Endothelial cell of umbilical vein (primary cell): ENCODE measurements around the gene LRP3. TPM values are rescaled to one million over a fixed set of nuclear protein-coding genes. Genes with fewer than 3 reads are reported as not detected.
A peak's percentile ranks its signal among the peaks of the same experiment; 100 is the strongest.

ENCODE experiments used
- BruUV-seq: library from RNA; stranded (reverse); fragments of 400-500 nt; replicated peaks from 2 replicates; lab custom pipeline; 2021; lab: Mats Ljungman, UMichigan
- CTCF ChIA-PET: fragments of 300-600, 350-600 bp; sonication (Branson Sonifier 250); formaldehyde crosslinking; loops from one replicate; lab custom pipeline; 2021; ENCODE audit warnings: antibody characterized with exemption, inconsistent platforms; lab: Charles Lee
- POLR2A ChIA-PET: fragments of 300-600, 350-600 bp; sonication (Branson Sonifier 250); formaldehyde crosslinking; loops from one replicate; lab custom pipeline; 2021; ENCODE audit warnings: antibody characterized with exemption, inconsistent platforms; lab: Charles Lee
- DNase-seq: peaks from one replicate; pipeline ENCODE4 v3.0.0-alpha.2; 2011; ENCODE audit warnings: low read depth, low spot score
- FAIRE-seq: peaks from 2 replicates; lab custom pipeline; 2011; peaks lifted over from hg19 to GRCh38; lab: Jason Lieb, UNC
- H2AFZ ChIP-seq: 2 replicates; pipeline ENCODE4 v1.6.0; 2012; ENCODE audit warnings: low read depth, low read length, control low read depth, inconsistent platforms
- H3K27ac ChIP-seq: 2 replicates; pipeline ENCODE4 v1.5.1; 2011; ENCODE audit warnings: low read depth, mild to moderate bottlenecking, control low read depth, low read length, moderate library complexity; ENCODE audit not compliant: insufficient read depth
- H3K27me3 ChIP-seq, 2 experiments: 2 replicates each; pipeline versions ENCODE4 v1.6.0 to v1.6.1; 2011; ENCODE audit warnings: low read length in 2 of 2, mixed read lengths in 1 of 2; ENCODE audit not compliant: control insufficient read depth in 2 of 2, insufficient read depth in 2 of 2
- H3K36me3 ChIP-seq, 2 experiments: 2 replicates in 1 of 2; 3 replicates in 1 of 2; pipeline ENCODE4 v1.5.1; 2011; ENCODE audit warnings: low read length in 2 of 2, mild to moderate bottlenecking in 1 of 2, moderate library complexity in 1 of 2; ENCODE audit not compliant: control insufficient read depth in 2 of 2, insufficient read depth in 2 of 2; ENCODE audit errors: extremely low read depth in 1 of 2
- H3K4me1 ChIP-seq: 3 replicates; pipeline ENCODE4 v1.5.1; 2011; ENCODE audit warnings: mild to moderate bottlenecking, low read length; ENCODE audit not compliant: control insufficient read depth, insufficient read depth; ENCODE audit errors: extremely low read depth
- H3K4me2 ChIP-seq: 2 replicates; pipeline ENCODE4 v1.6.1; 2011; ENCODE audit warnings: low read length, control low read depth, mixed read lengths; ENCODE audit not compliant: insufficient read depth
- H3K4me3 ChIP-seq, 3 experiments: fragments of 200-600 bp in 1 of 3; sonication (generic), shearing (Covaris generic) in 1 of 3; replicated peaks in 1 of 3; 2 replicates each; pipeline ENCODE4 v1.5.1; 2011 to 2016; ENCODE audit warnings: control low read depth in 3 of 3, low read length in 3 of 3, mild to moderate bottlenecking in 2 of 3, inconsistent platforms in 1 of 3, low read depth in 1 of 3, moderate library complexity in 1 of 3; ENCODE audit not compliant: insufficient read depth in 1 of 3
- H3K79me2 ChIP-seq: 2 replicates; pipeline ENCODE4 v1.6.0; 2012; ENCODE audit warnings: low read length, inconsistent platforms; ENCODE audit not compliant: control insufficient read depth, insufficient read depth
- H3K9ac ChIP-seq: replicated peaks from 2 replicates; pipeline ENCODE3; 2011; ENCODE audit warnings: low read length, control low read depth; ENCODE audit not compliant: insufficient read depth; ENCODE audit errors: extremely low read depth
- H3K9me1 ChIP-seq: replicated peaks from 3 replicates; pipeline ENCODE4 v1.6.0; 2011; ENCODE audit warnings: mild to moderate bottlenecking, low read length; ENCODE audit not compliant: control insufficient read depth, insufficient read depth; ENCODE audit errors: extremely low read depth
- H3K9me3 ChIP-seq: replicated peaks from 2 replicates; pipeline ENCODE4 v1.5.1; 2012; ENCODE audit warnings: low read length, inconsistent platforms; ENCODE audit not compliant: control insufficient read depth, insufficient read depth
- H4K20me1 ChIP-seq: replicated peaks from 2 replicates; pipeline ENCODE3; 2011; ENCODE audit warnings: mild to moderate bottlenecking, low read length; ENCODE audit not compliant: control insufficient read depth, insufficient read depth; ENCODE audit errors: extremely low read depth
- EZH2 ChIP-seq: IDR thresholded peaks from 2 replicates; pipeline ENCODE4 v1.6.1; 2012; ENCODE audit warnings: borderline replicate concordance, low read depth, mild to moderate bottlenecking, moderate library complexity, low read length, inconsistent platforms; ENCODE audit not compliant: severe bottlenecking
- FOS ChIP-seq: IDR thresholded peaks from 2 replicates; pipeline ENCODE4 v1.6.1; 2011; ENCODE audit warnings: mild to moderate bottlenecking, low read length, moderate library complexity, borderline replicate concordance; ENCODE audit not compliant: insufficient read depth
- GATA2 ChIP-seq: IDR thresholded peaks from 2 replicates; pipeline ENCODE4 v1.7.0; 2011; ENCODE audit warnings: low read depth, mild to moderate bottlenecking, moderate library complexity, mixed read lengths, low read length; ENCODE audit not compliant: insufficient read length, insufficient read depth
- POLR2AphosphoS5 ChIP-seq: IDR thresholded peaks from 2 replicates; pipeline ENCODE4 v1.6.1; 2012; ENCODE audit warnings: low read depth, mild to moderate bottlenecking, control low read depth, low read length, moderate library complexity; ENCODE audit not compliant: insufficient read depth
- dilution Hi-C: fragments of 300-500 bp; cut with MboI; formaldehyde crosslinking; loops from one replicate; pipeline ENCODE4 v1.15.0; 2019; ENCODE audit warnings: low sequenced_read_pairs; ENCODE audit not compliant: extremely low pct_ligation_motif_present
- intact Hi-C: fragments of 100-400 bp; cut with micrococcal nuclease; formaldehyde crosslinking; loops from one replicate; pipeline ENCODE4 v1.10.0; 2022
- polyA plus RNA-seq, 4 experiments: library from polyadenylated mRNA; depleted of rRNA in 3 of 4; stranded (reverse) in 3 of 4; unstranded in 1 of 4; fragments of >200 nt; gene quantifications; 2 replicates each; pipeline versions ENCODE4 v1.2.1 to v1.2.3, GENCODE V29; 2011 to 2012; ENCODE audit warnings: missing spikeins in 1 of 4
- total RNA-seq: library from RNA; stranded (reverse); gene quantifications from 2 replicates; pipeline ENCODE4 v1.2.3, GENCODE V29; 2021

LRP3 gene
- total and polyA plus RNA-seq, 2 donors (not counting 3 experiments of a cell fraction or from before 2014, with no cell fraction given), result 14.3 to 19.4 TPM

- Histone ChIP-seq H3K27ac (no peak within 1 kb of the TSS), H3K9ac (no peak within 1 kb of the TSS), H4K20me1 (no peaks in the 10 kb centered on the region), H3K27me3 (peaks cover 29 to 39% of the 10 kb centered on the region in 2 experiments), H3K4me3 (no peak within 1 kb of the TSS), H3K79me2 (no peaks in the 10 kb centered on the region), H2AFZ (peak within 1 kb of the TSS; percentile 37), H3K4me1 (no peaks in the 10 kb centered on the region), H3K36me3 (no peaks in the 10 kb centered on the region), H3K9me1 (no peaks in the 10 kb centered on the region), H3K4me2 (no peak within 1 kb of the TSS), H3K9me3 (no peaks in the 10 kb centered on the region)
- no TSS peak for BruUV-seq
- FAIRE-seq (no peak), DNase-seq (no peak)
- dilution Hi-C loops, result no loop called here
- ChIA-PET POLR2A (no interaction called here), CTCF (interaction anchor here (1.0 kb wide), 1 partner anchor 10 kb away, joined by 3 read pairs; no protein-coding TSS in a partner anchor)
- intact Hi-C loops, result no loop called here
- TF ChIP-seq EZH2 (peak; percentile 36), GATA2 (no peak), POLR2AphosphoS5 (no peak)
Observed at GRCh38 chr19:33225458-33225926, 31.4 kb downstream of the LRP3 start, which contains the start of gene SLC7A10. Gene SLC7A10, minus strand, starts transcription at chr19:33225850. Its CDS starts 147 bp downstream, at chr19:33225703.

DNA sequence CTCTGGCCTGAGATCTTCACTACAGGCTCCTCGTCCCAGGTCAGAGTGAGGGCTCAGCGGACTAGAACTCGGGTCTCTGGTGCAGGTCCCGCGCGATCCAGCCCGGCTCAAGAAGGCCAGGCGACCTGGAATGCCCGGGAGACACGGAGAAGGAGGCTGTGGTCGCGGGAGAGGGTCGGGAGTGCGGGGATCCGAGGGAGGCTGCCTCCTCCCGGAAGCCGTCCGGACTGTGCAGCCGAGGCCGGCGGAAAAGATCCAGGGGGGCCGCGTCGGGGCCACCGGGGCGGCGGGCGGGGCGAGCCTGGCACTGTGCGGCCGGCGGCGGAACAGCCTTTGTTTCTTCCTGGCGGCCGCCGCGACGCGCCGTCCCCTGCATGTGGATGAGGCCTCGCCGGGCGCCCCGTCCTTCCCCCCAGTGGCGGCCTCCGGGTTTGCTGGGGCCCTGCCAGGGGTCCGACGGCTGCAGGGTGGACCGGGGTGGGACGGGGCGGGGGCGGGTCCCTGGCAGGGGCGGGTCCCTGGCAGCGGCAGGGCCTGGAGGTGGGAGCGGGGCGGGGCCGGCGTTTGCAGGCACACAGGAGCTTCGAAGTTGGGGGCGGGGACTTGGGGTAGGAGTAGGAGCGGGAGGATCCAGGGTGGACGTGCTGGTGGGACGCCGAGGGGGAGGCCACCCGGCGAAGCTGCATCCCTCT is 32.6 kb downstream of the LRP3 start:
- CTCF ChIA-PET, result interaction anchor here (0.7 to 0.8 kb wide), 2 partner anchors 9 to 12 kb away, joined by 3 read pairs; no protein-coding TSS in a partner anchor
- no peak overlapping the region for H3K4me3 ChIP-seq
- no peak overlapping the region for H3K27ac ChIP-seq
- DNase-seq, result no peak
- H3K9me1 ChIP-seq, result no peaks in the 10 kb centered on the region
- BruUV-seq, result no TSS peak
- peaks cover 29 to 39% of the 10 kb centered on the region in 2 experiments for H3K27me3 ChIP-seq
- no peaks in the 10 kb centered on the region for H4K20me1 ChIP-seq
- POLR2A ChIA-PET, result no interaction called here
- peak overlapping the region; percentile 37 for H2AFZ ChIP-seq
- intact Hi-C loops, result loop anchor here (1.0 kb wide), 1 partner anchor 49 kb away; no protein-coding TSS in a partner anchor
- no peaks in the 10 kb centered on the region for H3K36me3 ChIP-seq
- H3K9ac ChIP-seq, result no peak overlapping the region
- no peak for FAIRE-seq
- H3K4me1 ChIP-seq, result no peaks in the 10 kb centered on the region
- TF ChIP-seq FOS (no peak), EZH2 (peak; percentile 97)
- H3K79me2 ChIP-seq, result no peaks in the 10 kb centered on the region
- H3K4me2 ChIP-seq, result no peak overlapping the region
- dilution Hi-C loops, result no loop called here
- no peaks in the 10 kb centered on the region for H3K9me3 ChIP-seq
